Pons (tissue), 1 donor: ENCODE results near the gene AGBL1.

Experiments used
- DNase-seq: peaks from one replicate; pipeline ENCODE4 v3.0.0-alpha.2; 2016; ENCODE audit warnings: low spot score

Gene AGBL1

DNA sequence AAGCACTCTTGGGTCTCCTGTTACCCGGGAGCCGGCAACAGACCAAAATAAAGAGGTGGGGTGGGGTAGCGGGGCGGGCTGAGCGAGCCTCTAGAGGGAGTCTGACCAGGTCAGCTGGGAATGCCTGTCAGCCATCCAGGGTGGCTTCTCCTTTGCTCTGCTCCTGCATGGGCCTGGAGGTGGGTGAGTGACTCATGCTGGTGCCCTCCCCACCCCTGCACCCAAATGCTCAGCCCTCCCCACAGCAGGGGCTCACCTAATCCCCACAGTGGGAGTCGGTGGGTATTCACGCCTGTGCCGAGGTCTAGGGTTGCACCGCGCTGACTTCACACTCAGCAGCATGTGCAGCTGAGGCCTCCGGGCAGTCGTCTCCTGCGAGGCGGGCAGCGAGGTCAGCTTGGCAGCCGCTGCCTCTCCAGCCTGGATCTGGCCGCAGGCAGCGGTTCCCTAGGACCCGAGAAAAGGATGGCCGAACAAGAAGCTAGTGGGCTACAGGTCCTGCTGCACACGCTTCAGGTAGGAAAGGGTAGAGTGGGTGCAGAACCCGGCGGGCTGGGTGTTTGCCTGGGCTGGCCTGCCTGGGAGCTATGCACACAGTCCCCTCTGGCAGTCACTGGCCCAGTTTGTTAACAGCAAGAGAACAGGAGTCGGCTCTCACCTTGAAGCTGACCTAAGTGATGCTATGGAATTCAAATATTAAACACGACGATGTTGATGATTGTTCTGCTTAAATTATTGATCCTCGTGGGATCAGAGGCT lies at the start of gene AGBL1:
Gene AGBL1 (plus strand): TSS at position 364 of the 759 bp plus-strand sequence.
- no peak for DNase-seq

DNA sequence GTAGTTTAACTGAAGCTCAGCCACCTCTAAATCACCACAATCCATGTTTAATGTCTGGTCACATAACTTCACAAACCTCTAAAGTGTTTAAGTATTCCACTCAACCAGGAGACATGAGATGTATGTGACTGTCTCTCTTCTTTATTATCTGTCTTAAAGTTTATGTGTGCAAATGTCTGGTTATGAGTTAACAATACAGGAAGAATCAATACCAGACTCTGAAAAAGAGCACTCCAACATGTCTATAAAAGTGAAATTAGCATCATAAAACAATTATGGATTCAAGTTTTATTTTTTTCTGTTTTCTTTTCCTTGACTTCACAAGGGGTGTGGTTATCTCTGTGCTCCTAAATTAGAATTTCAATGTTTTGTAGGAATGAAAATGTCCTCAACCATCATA lies 44.8 kb upstream of the AGBL1 start:
- no peak for DNase-seq

DNA sequence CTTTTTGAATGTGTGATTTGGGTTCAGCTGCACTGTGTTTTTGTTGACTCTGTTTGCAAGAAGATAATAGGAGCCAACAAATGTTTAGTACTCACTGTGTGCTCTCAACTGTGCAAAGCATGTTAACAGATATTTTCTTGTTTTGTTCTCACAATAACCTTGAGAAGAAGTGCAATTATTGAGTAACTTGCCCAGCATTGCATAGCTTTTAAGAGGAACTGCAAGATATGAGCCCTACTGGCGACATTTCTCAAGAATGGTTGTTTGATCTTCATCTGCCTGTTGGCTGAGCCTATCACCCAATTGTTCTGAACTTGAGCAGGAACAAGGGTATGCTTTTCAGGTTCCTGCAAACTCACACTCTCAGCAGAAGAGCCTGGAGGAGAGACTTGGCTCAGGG lies 43.4 kb upstream of the AGBL1 start:
- no peak for DNase-seq

DNA sequence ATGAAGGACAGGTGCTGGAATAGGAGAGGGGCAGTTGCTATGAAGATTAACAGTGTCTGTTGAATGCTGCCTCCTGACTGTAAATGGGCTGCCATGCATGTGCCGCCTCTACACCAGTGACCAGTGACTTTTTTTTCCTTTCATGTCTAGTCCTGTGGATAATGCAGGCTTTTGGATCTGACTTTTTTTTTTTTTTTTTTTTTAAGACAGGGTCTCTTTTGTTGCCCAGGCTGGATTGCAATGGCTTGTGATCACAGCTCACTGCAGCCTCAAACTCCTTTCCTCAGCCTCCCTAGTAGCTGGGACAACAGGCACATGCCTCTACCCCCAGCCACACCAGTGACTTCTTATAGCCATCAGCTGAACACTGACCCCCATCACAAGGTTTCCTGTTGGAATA lies 41.2 kb upstream of the AGBL1 start:
- no peak for DNase-seq

DNA sequence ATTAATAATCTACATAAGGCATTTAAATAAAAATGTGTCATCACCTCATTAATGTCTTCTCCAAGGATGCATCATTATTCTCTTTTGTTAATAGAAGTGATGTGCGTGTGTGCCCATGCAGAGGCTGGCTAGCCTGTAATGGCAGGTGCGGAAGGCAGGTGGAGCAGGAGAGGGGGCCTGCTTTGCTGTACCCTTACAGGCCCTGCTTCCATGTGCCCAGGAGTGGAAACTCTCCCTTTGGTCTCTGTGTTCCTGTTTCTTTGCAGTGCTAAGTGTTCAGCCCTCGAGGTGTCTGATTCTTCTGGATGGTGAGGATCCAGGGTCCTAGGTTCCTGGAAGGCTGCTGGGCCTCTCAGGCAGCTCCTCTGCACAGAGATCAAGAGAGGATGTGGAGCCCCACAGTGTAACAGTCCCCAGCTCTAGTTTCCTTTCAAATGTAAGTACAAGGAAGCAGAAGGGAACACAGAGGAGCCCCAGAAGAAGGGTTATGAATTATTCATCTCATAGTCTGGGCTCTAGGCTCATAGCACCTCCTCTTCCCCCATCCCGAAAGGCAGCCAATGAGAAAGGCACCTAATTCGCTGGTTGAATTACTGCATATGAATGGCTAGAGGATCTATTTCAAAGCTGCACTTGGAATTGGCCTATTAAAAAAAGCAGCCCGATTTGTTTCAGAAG lies 39.2 kb upstream of the AGBL1 start:
- DNase-seq: peak; percentile 60

DNA sequence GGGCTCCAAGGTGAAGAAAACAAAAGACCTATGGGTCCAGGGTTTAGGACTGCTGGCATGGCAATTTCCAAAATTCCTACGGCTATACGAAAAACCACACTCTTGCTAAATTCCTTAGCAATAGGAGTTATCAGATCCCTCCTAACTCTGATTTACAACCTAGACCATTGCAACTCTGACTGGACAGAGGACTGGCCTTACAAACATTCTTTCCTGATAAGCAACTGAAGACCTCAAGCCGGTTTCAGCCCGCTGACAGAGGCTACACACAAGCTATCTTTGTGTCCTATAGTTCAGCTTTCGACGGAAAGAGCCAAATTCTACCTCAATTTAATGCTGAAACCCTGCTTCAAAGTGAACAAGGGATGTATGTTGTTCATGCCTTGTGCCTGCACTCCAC lies 38.3 kb upstream of the AGBL1 start:
- DNase-seq: no peak

DNA sequence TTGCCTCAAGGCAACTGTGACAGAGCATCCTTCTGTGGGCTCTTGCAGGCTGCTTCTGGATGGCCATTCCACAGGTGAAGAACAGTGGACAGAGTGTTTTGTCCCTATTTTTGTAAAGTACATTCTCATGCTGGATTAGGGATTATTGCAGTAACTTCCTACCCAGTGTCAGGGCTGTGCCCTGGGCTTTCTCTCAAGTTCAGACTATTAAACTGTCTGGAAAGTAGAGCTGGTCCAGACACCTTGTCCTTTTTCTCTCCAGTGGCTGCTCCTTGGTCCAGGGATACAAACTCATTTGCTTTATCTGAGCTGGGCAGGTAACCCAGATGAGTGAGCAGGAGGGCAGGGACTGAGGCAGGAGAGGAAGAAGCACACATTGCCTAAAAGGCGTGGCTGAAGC lies 37.4 kb upstream of the AGBL1 start:
- DNase-seq: no peak

DNA sequence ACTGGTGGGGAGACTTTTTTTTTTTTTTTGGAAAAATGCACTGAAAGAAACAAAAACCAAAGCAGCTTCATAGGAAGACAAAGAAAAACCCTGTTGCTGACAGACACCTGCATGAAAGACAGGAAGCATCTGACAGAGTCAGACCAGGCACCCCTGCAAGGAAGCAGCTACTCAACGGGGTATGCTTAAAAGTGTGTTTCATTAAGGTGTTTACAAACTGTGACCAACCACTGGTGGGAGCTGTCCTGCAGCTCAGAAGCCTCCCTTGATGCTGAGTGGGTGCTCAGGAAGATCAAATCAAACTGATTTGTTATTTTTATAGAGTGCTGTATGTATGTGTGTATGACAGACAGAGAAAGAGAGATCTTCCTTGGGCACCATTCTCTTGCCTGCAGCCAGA lies 34.7 kb upstream of the AGBL1 start:
- DNase-seq: no peak

DNA sequence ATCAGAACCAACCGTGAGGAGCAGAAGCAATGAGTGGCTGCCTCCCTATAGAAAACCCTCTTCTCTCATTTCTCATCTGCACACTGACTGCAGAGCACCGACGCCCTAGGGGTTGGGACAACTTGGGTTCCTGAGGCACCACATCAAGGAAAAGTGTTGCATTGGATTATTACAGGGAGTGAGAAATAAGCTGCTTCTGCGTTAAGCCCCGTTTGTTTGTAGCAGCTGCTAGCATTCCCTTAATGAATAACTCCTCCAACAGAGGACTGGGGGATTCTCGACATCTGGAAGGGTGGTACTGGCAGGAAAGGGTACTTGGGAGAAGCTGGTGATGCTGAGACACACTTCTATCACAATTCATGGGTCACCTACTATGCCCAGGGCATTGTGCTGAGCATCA lies 25.3 kb upstream of the AGBL1 start:
- no peak for DNase-seq

DNA sequence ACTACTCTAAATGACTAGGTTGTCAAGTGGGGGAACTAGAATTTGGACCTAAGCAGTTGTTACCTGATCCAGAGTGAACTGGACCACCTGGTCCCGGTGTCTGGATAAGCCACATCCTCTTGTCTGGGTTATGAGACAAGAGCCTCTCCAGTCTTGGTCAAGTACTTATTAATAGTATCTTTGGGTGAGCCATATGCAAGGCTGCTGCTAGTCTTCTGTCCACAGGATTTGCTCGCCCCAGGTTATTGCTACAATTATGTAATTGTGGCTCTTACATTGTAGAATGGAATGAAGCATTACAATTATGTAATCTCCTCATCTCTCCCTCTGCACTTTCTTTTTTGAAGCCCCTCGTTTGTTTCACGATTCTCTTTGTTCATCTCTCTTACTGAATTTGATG lies 24.0 kb upstream of the AGBL1 start:
- no peak for DNase-seq

DNA sequence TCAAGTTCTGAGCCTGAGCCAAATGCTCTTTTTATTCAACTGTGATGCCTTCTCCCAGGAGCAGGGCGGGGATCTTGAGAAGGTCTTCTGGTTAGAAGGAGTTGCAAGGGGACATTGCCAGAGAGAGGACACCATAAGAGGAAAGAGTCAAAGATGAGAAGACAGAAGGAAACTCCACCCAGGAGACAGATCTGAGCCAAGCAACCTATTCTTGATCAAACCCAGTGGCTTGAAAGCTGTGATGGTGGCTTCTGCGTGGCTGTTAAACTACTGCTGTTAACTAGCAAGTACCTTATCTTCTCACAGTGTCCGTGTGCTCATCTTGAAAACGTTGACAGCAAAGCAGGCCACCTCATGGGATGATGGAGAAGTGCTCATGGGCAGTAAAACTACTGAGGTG lies 19.8 kb upstream of the AGBL1 start:
- DNase-seq: no peak

DNA sequence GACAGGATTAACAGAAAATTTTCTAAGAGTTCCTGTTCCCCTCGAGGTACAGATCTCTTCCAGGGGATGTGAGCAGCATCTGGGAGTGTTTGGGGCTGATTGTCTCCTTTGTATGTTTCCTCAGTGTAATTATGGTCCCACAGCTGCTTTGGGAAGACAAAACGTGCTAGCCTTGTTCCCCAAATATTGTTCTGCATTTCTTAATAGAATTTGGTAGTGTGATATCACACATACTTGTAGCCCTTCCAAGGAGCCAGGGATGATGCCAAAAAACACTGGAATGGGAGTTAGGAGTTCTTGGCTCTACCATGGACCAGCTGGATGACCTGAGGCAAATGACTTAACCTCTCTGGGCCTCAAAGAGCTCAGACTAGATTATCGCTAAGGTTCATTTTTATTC lies 19.0 kb upstream of the AGBL1 start:
- no peak for DNase-seq

DNA sequence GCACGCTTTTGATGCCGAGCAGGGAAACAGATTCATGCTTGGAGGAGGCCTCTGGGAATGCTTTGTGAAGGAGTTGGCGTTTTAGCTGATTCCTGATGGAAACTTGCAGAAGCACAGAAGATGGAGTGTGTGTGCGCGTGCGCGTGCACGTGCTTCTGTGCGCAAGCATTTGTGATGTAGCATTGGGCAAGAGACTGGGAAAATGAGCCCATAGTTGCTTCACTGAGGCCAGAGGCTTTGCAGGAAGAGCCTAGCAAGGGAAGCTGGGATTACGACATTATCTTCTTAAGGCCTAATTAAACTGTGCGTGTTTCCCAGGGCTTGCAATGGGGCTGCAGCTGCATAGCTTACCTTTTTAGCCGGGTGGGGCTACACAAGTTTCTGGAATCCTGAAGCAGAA lies 18.1 kb upstream of the AGBL1 start:
- no peak for DNase-seq

DNA sequence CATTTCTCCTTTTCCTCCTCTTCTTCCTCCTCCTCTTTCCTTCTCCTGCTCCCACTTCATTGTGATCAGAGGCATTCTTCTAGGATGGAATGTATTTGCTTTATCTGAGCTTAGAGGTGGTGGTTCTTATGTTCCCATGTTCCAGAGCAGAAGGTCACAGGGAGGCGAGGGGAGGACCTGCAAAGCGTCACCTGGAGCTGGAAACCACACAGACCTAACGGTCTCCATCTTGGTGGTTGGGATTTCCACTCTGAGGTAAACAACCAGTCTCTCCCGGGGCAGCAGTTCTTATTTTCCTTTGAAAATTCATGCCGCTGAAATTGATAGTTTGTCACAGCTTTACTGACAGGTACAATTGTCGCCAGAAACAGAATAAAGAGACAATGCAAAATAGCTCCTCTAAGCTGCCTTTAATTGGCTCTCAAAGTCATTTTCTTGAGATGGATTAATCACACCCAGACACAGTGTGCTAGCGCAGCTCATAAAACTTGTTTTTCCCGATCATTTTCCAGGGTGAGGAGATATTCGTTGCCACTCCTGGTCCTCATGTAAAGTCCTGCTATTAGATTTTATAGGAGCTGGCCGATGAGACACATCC lies 16.9 kb upstream of the AGBL1 start:
- DNase-seq: no peak

DNA sequence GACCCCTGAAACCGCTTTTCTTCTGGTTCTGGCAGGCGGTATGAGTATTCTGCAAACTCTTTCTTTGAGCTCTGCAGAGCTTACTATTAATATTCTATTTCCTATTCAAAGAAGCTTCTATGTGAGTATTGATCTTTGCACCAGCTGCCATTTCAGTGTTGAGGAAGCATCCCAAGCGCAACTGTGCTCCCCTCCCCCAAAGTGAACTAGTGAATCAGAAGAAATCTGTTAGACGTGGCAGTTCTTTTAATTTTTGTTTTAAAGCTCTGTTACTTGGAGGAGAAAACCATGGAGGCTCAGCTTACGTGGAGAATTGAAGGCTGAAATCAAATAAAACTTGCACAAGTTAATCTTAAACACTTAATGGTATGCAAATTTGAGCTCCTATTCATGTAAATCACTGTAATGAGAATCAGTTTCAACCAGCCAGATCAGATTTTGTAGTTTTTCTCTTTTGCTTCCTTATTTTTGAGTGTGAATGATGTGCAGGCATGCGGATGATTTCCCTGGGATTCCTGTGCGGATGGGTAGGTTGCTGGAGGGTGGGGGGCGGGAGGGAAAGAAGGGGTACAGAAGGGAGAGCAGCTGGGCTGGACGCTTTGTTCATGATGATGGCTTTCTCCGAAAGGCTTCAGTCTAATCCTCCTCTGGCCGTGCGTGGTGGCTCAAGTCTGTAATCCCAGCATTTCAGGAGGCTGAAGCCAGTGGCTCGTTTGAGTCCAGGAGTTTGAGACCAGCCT lies 16.1 kb upstream of the AGBL1 start:
- no peak for DNase-seq

DNA sequence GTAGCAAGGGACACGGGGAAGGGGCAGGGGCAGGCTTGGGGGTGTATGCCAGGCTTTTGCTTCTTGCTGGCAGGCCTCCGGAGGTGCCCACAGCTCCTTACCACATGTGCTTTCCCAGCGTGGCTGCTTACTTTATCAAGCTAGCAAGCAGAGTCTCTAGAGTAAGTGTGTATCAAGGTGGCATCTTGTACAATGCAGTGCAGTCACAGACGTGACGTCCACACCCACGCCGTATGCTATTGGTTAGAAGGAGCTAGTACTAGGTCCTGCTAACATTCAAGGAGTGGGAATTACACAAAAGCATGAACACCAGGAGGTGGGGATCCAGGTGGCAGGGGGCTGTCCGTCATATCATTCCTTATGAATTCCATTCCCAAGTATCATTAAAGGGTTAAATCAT lies 15.3 kb upstream of the AGBL1 start:
- no peak for DNase-seq

DNA sequence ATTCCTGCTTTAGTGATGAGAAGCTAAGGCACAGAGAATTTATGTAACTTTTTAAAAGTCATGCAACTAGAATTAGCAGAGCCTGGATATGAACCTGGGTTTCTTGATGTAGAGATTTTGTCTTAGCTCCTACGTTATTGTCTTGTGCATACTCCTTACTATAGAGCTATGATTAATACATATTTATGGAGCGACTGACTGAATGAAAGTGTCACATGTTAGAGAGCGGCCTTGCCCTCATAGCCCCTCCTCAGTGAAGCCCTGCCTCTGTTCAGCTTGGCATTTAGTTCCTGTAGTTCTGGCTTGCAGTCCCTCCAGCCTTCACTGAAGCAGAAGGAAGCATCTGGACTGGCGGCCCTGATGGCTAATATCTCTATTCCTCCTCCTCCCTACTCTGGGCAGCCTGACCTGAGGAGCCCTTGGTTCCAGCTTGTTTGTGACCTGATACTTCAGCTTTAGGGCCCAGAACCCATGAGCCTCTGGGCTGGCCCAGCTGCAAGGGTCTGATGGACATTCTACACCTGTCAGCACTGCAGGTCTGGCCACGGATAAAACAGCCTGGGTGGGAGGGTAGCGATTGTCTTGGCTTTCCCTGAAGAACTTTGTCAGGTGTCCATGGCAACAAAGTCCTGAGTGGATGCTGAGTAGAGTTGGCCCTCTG lies 13.4 kb upstream of the AGBL1 start:
- DNase-seq: no peak

DNA sequence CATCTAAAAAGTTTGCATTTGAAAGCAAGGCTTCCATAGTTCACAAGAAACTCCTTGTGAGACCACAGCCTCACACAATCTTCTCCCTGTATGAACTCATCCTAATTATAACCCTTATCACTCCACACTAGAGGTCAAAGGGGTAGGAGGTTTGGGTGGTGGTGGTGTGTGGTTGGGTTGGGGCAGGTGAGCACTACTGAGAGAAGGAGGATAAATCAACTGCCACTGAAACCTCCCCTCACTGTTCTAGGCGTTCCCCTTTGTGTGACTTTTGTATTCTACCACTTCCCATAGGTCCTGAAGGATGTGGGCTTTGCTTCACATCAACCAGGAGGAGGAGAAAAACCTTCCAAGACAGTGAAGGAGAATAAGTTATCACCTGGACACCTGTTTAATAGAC lies 6.4 kb upstream of the AGBL1 start:
- DNase-seq: no peak

DNA sequence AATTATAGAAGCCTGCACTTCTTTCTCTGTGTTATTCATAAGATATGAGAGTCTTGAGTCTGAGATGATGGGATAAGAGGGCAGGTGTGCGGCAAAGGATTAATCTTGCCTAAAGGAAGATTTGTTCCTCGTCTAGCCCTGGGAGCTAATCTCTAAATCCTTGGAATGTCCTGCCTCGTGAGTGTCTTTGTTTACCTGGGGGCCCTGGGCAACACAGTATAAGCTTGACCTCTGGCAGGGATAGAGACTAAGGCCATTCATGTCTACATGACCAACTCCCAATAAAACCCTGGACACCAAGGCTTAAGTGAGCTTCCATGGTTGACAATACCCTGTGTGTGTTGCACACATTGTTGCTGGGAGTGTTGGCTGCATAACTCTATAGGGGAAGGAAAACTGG lies 3.2 kb upstream of the AGBL1 start:
- no peak for DNase-seq

DNA sequence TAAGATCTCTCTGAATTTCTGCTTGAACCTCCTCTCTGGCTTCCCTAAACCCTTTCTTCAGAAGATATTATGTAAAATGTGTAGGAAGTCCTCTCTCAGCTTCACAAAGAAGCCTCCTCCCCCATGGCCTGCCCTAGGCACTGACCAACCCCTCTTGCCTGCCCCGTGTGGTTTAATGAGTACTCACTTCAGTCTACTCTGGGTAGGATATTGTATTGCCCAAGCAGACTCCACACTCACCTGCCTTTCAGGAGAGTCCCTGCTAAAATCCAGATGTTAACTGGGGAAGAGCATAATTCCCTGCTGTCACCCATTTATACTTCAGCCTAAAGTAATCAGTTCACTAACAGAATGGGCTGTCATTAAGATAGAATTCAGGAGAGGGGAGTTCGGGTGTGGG lies 2.6 kb upstream of the AGBL1 start:
- no peak for DNase-seq

DNA sequence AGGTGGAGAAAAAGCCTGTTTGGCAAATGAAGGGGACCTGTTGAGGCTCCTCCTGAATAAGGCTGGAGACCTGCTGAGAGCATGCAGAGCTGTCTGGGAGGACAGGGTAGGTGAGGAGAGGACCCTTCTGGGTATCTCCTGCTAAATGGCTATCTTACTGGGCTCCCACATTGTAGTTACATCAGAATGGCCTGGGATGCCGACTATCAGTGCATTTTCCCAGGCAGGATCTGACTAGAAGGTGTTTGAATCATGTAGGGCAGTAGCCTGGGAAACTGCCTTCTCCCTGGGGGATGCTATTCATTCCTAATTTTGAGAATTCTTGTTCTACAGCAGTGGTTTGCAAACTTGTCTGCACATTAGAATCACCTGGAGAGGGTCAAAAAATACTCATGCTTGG lies 631 bp downstream of the AGBL1 start:
- DNase-seq: no peak

DNA sequence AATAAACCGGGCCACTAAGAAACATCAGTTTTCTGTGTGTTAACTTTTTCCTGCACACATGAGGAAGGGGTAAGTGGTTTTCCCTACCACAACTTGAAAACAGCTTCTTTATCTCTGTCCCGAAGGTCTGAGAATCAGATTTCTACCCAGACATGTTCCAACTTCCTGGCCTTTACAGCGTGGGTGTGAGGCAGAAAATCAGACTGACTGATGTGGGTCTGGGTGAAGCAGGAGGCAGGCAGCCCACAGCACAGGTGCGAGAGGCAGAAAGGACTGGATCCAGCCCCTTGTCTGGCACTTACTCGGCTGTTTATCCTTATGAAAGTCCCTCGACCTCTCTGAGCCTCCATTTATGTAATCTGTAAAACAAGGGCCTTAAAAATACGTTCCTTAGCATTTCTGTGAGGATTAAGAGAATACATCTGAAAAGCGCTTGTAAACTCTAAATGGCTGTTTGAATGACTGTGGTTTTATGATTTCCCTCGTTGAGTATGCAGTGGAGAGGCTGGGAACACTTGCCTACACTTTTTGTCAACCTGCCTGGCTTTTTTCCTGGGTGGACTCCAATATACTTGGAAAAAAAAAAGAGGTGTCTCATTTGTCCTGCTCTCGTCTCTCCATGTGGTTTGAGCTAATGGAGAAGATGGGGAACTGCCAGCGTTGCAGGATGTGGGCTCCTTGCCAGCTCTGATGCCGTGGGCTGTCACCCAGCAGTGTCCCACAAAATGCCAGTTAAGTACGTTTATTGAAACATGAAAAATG lies 3.1 kb downstream of the AGBL1 start:
- peak; percentile 42 for DNase-seq
